Sigmoid colon (tissue), 7 donors: ENCODE results near the gene LAMTOR2. TPM values are rescaled to one million over a fixed set of nuclear protein-coding genes. Genes with fewer than 3 reads are reported as not detected.

Experiments
- DNase-seq: peaks from one replicate; pipeline ENCODE4 v3.0.0-alpha.2; 2019
- H3K27ac ChIP-seq, 4 donors: fragments of 200-600 bp; sonication (generic); one replicate each; pipeline ENCODE4 v1.5.1; 2016 to 2019; ENCODE audit warnings: mild to moderate bottlenecking in 1 of 4
- H3K27me3 ChIP-seq, 3 donors: fragments of 200-600 bp; sonication (generic); one replicate each; pipeline ENCODE4 v1.5.1; 2019; ENCODE audit warnings: mild to moderate bottlenecking in 1 of 3
- H3K36me3 ChIP-seq, 4 donors: fragments of 200-600 bp; sonication (generic); one replicate each; pipeline ENCODE4 v1.5.1; 2016 to 2019
- H3K4me1 ChIP-seq, 4 donors: fragments of 200-600 bp; sonication (generic); one replicate each; pipeline ENCODE4 v1.5.1; 2017 to 2019
- H3K4me3 ChIP-seq, 4 donors: fragments of 200-600 bp; sonication (generic); one replicate each; pipeline ENCODE4 v1.5.1; 2017 to 2019; ENCODE audit warnings: mild to moderate bottlenecking in 2 of 4, moderate library complexity in 1 of 4
- H3K9me3 ChIP-seq, 4 donors: fragments of 200-600 bp in 3 of 4; sonication (generic) in 3 of 4; one replicate each; pipeline versions ENCODE4 v1.5.1 to v1.6.1; 2013 to 2019
- EP300 ChIP-seq, 4 donors: sonication (generic); formaldehyde crosslinking; IDR thresholded peaks; one replicate each; pipeline ENCODE4 v1.6.1; 2017; ENCODE audit warnings: antibody characterized with exemption in 4 of 4
- POLR2A ChIP-seq, 2 donors: fragments of 450-650 bp; IDR thresholded peaks; one replicate each; pipeline ENCODE4 v1.6.1; 2016; ENCODE audit warnings: antibody characterized with exemption in 2 of 2, mild to moderate bottlenecking in 2 of 2, moderate library complexity in 2 of 2
- POLR2AphosphoS5 ChIP-seq, 4 donors: sonication (generic); formaldehyde crosslinking; IDR thresholded peaks; one replicate each; pipeline ENCODE4 v1.6.1; 2017; ENCODE audit warnings: antibody characterized with exemption in 4 of 4
- WGBS, 2 donors: extraction: QIAGEN DNeasy Blood & Tissue Kit; methylation state at CpG; one replicate each; pipeline ENCODE4 v1.1.7; 2013; 5-methylcytosine and 5-hydroxymethylcytosine counted together
- intact Hi-C: fragments of 100-400 bp; cut with DNase I; formaldehyde crosslinking; loops from one replicate; pipeline ENCODE4 v1.15.1; 2023
- polyA plus RNA-seq, 3 donors: library from polyadenylated mRNA; stranded (reverse); fragments of 200-250 nt; gene quantifications; one replicate each; pipeline ENCODE4 v1.2.3, GENCODE V29; 2013
- total RNA-seq, 4 donors: library from RNA; depleted of rRNA; stranded (reverse); fragments of >200 nt; gene quantifications; one replicate each; pipeline ENCODE4 v1.1.0, GENCODE V29; 2016
- TF ChIP-seq, protein P1 (sequence below), 4 experiments: fragments of 450-650 bp in 3 of 4; fragments of 200-600 bp in 1 of 4; IDR thresholded peaks; one replicate each; pipeline ENCODE4 v1.5.1; 2016 to 2019; ENCODE audit warnings: antibody characterized with exemption in 4 of 4, mild to moderate bottlenecking in 3 of 4, moderate library complexity in 2 of 4
- donor health status: healthy with polysubstance abuse.
- donor health status: Bipolar disorder and iron deficiency.
- donor health status: healthy.

Gene LAMTOR2
- total and polyA plus RNA-seq, 7 donors, result 55.4 to 245 (median 86.4) TPM

DNA sequence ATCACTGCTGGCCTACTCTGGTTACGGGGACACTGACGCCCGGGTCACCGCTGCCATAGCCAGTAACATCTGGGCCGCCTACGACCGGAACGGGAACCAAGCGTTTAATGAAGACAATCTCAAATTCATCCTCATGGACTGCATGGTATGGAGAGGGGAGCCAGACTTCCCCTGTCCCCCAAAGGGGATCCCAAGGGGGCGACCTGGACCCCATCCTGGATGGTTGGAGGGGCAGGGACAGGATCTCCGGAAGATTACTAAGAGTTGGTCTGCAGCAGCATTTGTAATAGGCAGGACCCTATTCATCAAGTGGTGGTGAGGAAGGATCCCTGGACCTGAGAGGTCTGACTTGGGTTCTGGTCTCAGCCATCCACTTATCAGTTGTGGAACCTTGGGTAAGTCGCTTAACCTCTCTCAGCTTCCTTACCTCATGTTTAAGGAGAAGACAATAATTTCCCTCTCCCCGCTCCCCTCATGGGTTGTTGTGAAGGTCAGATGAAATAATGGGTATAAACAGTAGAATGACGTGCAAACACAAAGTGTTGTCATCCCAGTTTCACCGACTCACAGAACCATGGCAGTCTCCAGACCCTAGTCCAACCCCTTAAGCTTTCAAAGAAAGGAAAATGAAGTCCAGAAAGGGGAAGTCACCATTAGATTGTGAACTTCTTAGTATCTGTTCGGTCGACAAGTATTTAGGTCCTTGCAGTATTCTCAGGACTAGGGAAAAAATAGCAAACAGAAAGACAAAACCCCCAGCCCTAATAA, 883 bp downstream of the LAMTOR2 start:
- peak overlapping the region; percentile 86 to 97 (median 92) for H3K27ac ChIP-seq

DNA sequence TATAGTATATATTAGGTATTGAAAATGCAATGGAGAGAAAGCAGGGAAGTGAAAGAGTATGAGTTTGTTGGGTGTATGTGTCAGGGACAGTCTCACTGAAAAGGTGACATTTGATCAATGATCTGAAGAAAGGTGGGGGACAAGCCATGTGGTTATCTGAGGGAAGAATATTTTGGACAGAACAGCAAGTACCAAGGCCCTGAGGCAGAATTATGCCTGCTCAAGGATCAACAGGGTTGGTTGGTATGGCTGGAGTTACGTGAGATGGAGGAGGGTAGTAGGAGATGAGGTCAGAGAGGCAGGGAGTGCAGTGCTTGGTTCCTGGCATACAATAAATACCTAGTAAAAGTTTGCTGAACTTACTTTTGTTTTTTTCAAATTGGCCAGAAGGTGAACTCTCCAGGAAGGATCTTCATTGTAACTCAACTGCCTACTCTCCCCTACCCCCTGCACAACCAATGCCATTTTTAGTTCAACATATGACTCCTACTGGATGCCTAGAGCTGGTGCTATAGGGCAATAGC, 1.8 kb downstream of the LAMTOR2 start:
- no peak for DNase-seq
- H3K36me3 ChIP-seq, result peaks cover 0 to 11% (median under 1%) of the 10 kb centered on the region in 4 donors
- H3K27me3 ChIP-seq, result no peaks in the 10 kb centered on the region
- intact Hi-C loops, result no loop called here
- TF ChIP-seq POLR2AphosphoS5 (IDR thresholded peaks at IDR 0.05) (no peak), POLR2A (IDR thresholded peaks at IDR 0.05) (no peak), EP300 (IDR thresholded peaks at IDR 0.05) (no peak)
- TF ChIP-seq, protein P1, sequence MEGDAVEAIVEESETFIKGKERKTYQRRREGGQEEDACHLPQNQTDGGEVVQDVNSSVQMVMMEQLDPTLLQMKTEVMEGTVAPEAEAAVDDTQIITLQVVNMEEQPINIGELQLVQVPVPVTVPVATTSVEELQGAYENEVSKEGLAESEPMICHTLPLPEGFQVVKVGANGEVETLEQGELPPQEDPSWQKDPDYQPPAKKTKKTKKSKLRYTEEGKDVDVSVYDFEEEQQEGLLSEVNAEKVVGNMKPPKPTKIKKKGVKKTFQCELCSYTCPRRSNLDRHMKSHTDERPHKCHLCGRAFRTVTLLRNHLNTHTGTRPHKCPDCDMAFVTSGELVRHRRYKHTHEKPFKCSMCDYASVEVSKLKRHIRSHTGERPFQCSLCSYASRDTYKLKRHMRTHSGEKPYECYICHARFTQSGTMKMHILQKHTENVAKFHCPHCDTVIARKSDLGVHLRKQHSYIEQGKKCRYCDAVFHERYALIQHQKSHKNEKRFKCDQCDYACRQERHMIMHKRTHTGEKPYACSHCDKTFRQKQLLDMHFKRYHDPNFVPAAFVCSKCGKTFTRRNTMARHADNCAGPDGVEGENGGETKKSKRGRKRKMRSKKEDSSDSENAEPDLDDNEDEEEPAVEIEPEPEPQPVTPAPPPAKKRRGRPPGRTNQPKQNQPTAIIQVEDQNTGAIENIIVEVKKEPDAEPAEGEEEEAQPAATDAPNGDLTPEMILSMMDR (IDR thresholded peaks at IDR 0.05), result no peak
- H3K27ac ChIP-seq, result no peak overlapping the region
- H3K9me3 ChIP-seq, result no peaks in the 10 kb centered on the region
- peaks cover 0 to 32% (median 13%) of the 10 kb centered on the region in 4 donors for H3K4me1 ChIP-seq
- WGBS, 2 donors, result 96 to 100% methylated on average over 1 of the region's 1 CpG
- no peak overlapping the region for H3K4me3 ChIP-seq

More for the DNA sequence above, 883 bp downstream of the LAMTOR2 start:
- Histone ChIP-seq H3K4me3 (peak overlapping the region; percentile 73 to 94 (median 87)), H3K4me1 (peaks cover 0 to 32% (median 13%) of the 10 kb centered on the region in 4 donors), H3K9me3 (no peaks in the 10 kb centered on the region), H3K27me3 (no peaks in the 10 kb centered on the region), H3K36me3 (peaks cover 0 to 13% (median 2%) of the 10 kb centered on the region in 4 donors)
- WGBS, 2 donors, result 20 to 21% methylated on average over 17 of the region's 17 CpGs
- TF ChIP-seq, protein P1 (IDR thresholded peaks at IDR 0.05), result no peak
- TF ChIP-seq POLR2AphosphoS5 (IDR thresholded peaks at IDR 0.05) (no peak), POLR2A (IDR thresholded peaks at IDR 0.05) (no peak), EP300 (IDR thresholded peaks at IDR 0.05) (no peak)
- no peak for DNase-seq
- intact Hi-C loops, result loop anchor here (2.0 kb wide), 3 partner anchors 27 to 75 kb away; partner anchors contain the start of gene MEX3A

DNA sequence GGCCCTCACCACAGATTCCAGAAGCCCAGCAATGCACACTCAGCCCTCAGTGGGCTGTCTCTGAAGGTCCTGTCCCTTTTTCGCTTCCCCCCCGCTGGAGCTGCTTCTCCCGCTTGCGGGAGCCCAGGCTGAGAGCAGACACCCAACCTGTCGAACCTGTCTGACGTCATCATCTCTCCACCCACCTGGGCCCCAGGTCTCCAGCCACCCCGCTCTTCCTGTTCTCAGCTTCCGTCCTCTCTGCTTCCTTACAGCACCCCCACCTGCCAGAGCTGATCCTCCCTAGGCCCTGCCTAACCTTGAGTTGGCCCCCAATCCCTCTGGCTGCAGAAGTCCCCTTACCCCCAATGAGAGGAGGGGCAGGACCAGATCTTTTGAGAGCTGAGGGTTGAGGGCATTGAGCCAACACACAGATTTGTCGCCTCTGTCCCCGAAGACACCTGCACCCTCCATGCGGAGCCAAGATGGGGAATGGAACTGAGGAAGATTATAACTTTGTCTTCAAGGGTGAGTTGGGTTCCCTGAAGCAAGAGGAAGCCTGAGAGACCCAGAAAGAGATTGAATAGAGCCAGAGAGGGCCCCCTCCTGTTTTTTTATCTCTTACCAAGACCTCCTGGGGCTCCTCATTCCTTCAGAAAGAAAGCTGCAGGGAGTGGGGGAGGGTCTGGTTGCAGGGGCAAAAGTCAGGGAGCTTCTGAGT, 6.5 kb downstream of the LAMTOR2 start, which contains the start of gene RAB25:
RAB25 (plus strand) TSS at position 224 of the 700 bp plus-strand sequence; CDS start at position 465, 241 bp downstream.
- WGBS, 2 donors, result 12 to 54% methylated on average over 11 of the region's 11 CpGs
- Histone ChIP-seq H3K4me3 (no peak within 1 kb of the TSS), H3K4me1 (peaks cover 0 to 5% (median 2%) of the 10 kb centered on the region in 4 donors), H3K27me3 (no peaks in the 10 kb centered on the region), H3K36me3 (peaks cover 0 to 11% (median 0%) of the 10 kb centered on the region in 4 donors), H3K27ac (no peak within 1 kb of the TSS), H3K9me3 (no peaks in the 10 kb centered on the region)
- TF ChIP-seq, protein P1 (IDR thresholded peaks at IDR 0.05), result no peak
- TF ChIP-seq POLR2A (IDR thresholded peaks at IDR 0.05), result peak in 1 of 2 donors; percentile 58
- intact Hi-C loops, result no loop called here
- no peak for DNase-seq

DNA sequence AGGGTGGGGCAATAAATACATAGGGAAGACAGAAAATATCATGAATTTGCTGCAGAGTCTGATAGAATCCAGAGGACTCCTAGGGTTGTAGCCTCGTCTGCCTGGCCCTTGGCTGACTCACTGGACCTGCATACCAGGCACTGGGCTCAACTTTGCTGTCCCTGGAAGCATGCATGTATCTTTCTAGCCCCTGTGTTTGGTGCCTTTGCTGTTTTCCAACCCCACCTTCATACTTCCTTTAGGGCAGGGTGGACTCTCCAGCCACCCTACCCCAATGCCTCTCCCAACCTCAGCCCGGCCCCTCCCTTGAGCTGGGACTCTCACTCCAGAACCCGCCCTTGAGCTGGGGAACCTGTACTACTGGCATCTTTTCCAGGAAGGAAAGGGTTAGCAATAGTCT, 7.6 kb downstream of the LAMTOR2 start:
- 19 to 75% methylated on average over 3 of the region's 3 CpGs for WGBS, 2 donors
- Histone ChIP-seq H3K9me3 (no peaks in the 10 kb centered on the region), H3K4me1 (no peaks in the 10 kb centered on the region), H3K27me3 (no peaks in the 10 kb centered on the region), H3K27ac (no peak overlapping the region), H3K4me3 (no peak overlapping the region), H3K36me3 (peaks cover 0 to 11% (median 0%) of the 10 kb centered on the region in 4 donors)
- no peak for TF ChIP-seq EP300 (IDR thresholded peaks at IDR 0.05)
- TF ChIP-seq POLR2AphosphoS5 (IDR thresholded peaks at IDR 0.05), result no peak
- peak in 1 of 2 donors; percentile 7 for TF ChIP-seq POLR2A (IDR thresholded peaks at IDR 0.05)
- TF ChIP-seq, protein P1 (IDR thresholded peaks at IDR 0.05), result no peak
- no peak for DNase-seq
- intact Hi-C loops, result no loop called here
